Activated CD4-positive, alpha-beta T cell treated with anti-CD3 and anti-CD28 coated beads for 1 hour (primary cell): ENCODE data around the gene CEP85L.

Experiments
- DNase-seq: peaks from one replicate; pipeline ENCODE4 v3.0.0-alpha.2; 2020

CEP85L gene

GRCh38 chr6:118535176-118535844 lies 116.1 kb downstream of the CEP85L start:
- no peak for DNase-seq

GRCh38 chr6:118530942-118531341 lies 120.4 kb downstream of the CEP85L start:
- DNase-seq, result no peak

GRCh38 chr6:118529756-118530155 lies 121.6 kb downstream of the CEP85L start:
- DNase-seq, result no peak

GRCh38 chr6:118528129-118528528 lies 123.3 kb downstream of the CEP85L start:
- DNase-seq, result no peak

- no peak for DNase-seq
Measured at GRCh38 chr6:118525913-118526780, 125.2 kb downstream of the CEP85L start.

GRCh38 chr6:118524686-118525085 lies 126.7 kb downstream of the CEP85L start:
- no peak for DNase-seq

- DNase-seq, result no peak
Measured at GRCh38 chr6:118523216-118523615, 128.2 kb downstream of the CEP85L start.

GRCh38 chr6:118522422-118522821 lies 129.0 kb downstream of the CEP85L start:
- no peak for DNase-seq

- no peak for DNase-seq
Measured at GRCh38 chr6:118514689-118515088, 136.7 kb downstream of the CEP85L start.

- no peak for DNase-seq
Measured at GRCh38 chr6:118511930-118512715, 139.3 kb downstream of the CEP85L start.

GRCh38 chr6:118509009-118509617 lies 142.3 kb downstream of the CEP85L start:
- no peak for DNase-seq

- no peak for DNase-seq
Measured at GRCh38 chr6:118507636-118508035, 143.8 kb downstream of the CEP85L start.

- DNase-seq, result no peak
Measured at GRCh38 chr6:118506071-118506638, 145.2 kb downstream of the CEP85L start.

GRCh38 chr6:118505656-118506055 lies 145.7 kb downstream of the CEP85L start:
- no peak for DNase-seq

- no peak for DNase-seq
Measured at GRCh38 chr6:118504611-118505010, 146.8 kb downstream of the CEP85L start.

GRCh38 chr6:118502169-118502568 lies 149.2 kb downstream of the CEP85L start:
- DNase-seq, result no peak

- no peak for DNase-seq
Measured at GRCh38 chr6:118501765-118502164, 149.6 kb downstream of the CEP85L start.

- no peak for DNase-seq
Measured at GRCh38 chr6:118501099-118501498, 150.3 kb downstream of the CEP85L start.

- DNase-seq, result no peak
Measured at GRCh38 chr6:118500130-118501015, 151.0 kb downstream of the CEP85L start.

GRCh38 chr6:118495485-118496280 lies 155.7 kb downstream of the CEP85L start:
- no peak for DNase-seq

- DNase-seq, result no peak
Measured at GRCh38 chr6:118494091-118494490, 157.3 kb downstream of the CEP85L start.
